Endometrium (tissue), 2 donors: ENCODE measurements around the gene SMARCA2.

Experiments
- FAIRE-seq: peaks from 2 replicates; lab custom pipeline; 2012; peaks lifted over from hg19 to GRCh38; lab: Jason Lieb, UNC
- donor health status: control.
- donor health status: control.

Gene SMARCA2

DNA sequence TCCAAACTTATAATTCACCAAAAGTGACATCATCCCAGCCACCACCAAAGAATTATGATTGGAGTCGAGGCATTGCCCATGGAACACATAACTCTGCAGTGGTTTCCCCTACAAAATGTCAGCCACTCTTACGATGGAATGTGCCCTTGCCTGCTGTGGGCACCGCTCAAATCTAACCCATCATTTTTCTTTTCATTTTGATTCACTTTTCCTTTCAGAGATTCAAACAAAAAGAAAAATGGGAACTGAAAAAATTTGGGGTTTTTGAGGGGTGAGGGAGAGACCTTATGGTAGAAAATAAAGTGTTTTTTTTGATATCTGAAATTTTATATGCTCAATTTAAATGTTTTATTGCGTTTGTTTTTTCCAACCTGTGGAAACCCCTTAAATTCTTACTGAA is 28.1 kb downstream of the SMARCA2 start:
- no peak for FAIRE-seq

DNA sequence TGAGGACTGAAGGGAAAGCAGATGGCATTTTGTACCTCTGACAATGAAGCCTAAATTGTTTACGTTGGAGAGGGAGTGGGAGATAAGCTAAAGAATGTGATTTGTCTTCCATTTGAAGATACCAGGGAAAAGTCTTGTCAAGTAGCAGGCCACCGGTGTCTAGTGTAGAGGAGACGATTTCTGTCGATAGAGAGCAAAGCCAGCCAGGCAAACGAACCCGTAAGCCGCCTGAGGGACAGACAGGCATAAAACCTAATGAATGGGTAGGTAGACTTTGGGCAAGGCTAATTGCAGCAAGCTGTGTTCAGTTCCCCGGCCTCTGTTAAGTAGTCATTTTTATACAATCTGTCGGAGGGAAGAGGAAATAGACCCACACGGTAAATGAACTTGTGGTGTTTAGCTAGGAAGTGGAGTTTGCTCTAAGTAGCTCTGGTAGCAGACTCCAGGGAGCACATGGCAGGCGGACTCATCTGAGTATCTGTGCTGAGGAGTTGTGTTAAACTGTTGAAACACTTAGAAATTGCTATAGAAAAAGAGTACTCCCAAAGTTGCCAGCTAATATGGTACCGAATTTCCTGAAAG is 28.8 kb downstream of the SMARCA2 start:
- no peak for FAIRE-seq

DNA sequence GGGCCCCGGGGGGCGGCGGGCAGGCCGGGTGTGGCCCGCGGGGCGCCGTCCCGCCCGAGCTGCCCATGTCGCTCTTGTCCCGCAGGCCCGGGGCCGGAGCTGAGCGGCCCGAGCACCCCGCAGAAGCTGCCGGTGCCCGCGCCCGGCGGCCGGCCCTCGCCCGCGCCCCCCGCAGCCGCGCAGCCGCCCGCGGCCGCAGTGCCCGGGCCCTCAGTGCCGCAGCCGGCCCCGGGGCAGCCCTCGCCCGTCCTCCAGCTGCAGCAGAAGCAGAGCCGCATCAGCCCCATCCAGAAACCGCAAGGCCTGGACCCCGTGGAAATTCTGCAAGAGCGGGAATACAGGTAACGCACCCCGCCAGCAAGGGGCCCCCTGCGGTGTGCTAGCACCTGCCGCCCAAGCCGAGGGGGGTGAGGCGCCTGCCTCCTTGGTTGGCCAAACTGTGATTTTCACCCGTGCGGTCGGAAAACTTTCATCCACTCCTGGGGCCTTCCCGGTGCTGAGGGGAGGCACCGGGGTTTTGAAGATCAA is 32.1 kb downstream of the SMARCA2 start:
- FAIRE-seq: no peak

DNA sequence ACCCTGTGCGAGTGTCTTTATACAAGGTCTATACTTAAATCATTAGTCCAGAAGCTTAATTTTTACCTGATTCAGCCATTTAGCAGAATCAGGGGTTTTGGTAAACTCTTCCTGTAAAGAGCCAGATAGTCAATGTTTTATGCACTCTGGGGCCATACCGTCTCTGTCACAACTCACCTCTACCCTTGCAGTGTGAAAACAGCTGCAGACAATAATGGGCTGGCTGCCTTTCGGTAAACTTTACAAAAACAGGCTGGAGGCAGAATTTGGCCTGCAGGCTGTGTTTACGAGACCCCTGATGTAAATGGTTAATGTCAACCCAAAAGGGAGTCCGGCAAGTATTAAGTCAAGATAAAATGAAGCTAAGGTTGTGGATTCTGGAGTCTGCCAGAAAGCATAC is 32.8 kb downstream of the SMARCA2 start:
- no peak for FAIRE-seq

DNA sequence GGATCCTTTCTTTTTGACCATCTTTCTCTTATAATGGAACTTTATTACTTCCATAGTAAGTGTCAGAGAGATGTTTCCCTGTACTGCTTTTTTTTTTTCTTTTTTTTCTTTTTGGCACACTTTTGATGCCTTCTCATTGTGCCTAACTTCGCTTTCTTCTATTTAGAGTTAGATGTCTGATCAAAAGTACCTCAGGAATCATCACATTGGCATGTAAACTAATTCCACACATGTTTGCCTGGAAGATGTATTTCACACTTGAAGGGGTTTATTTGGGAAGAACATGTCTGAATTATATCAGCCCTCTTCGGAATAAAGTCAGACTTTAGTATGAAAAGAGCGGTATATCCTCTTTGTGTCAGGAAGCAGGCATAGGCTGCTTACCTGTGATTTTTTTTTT is 35.1 kb downstream of the SMARCA2 start:
- no peak for FAIRE-seq

DNA sequence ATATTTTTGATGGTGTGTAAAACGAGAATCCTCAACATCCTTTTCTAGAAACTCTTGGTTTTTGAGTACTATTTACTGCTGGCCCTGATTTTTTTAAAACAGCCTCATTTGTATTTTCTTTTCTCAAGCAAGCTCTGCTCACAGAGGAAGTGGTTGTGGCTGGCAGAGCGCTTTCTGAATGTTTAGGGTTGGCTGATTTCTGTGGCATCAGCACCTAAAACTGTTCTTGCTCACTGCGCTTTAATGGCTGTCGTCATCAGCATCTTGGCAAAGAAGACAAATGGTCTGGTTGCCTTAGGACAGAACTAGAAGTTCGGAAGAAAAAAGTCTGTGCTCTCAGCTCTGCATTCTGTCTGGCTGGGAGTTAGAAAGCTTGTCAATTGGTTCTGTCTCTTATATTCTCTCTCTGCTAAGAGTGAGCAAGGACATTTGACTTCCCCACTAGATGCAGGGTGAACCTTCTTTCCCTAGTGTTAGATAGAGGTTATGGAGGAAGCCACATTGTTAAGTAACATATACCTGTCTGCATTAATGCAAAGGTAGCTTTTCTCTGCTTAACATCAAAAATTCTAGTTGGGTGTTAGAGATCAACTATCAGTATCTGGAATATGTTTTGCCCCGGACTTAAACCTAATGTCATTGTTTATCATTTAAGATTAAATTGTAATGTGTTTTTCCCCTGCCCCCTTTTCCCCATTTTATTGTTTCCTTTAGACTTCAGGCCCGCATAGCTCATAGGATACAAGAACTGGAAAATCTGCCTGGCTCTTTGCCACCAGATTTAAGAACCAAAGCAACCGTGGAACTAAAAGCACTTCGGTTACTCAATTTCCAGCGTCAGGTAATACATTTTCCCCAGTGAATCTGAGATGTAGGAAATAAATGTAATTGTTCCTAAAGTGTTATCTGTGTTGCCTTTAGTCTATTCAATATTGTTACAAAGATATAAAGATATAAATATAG is 39.0 kb downstream of the SMARCA2 start:
- no peak for FAIRE-seq

DNA sequence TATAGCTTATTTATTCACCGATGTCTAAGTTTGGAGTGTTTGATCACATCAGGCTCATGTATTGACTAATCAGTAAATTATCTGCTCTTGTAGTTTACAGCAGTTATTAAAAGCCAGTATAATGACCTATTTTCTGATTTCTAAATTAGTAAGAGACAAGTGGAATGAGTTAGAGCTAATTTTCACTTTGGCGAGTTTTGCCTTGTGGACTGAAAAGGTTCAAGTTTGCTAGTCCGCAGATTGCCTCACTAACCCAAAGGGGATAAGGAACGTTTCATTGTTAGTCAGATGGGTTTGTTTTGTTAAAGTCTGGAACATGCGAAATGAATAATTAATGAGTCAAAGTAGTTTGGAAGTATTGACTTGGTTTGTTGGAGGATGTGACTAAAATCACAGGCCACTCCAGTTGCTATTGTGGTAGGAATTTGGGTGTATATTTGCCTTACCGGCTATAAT is 40.1 kb downstream of the SMARCA2 start:
- no peak for FAIRE-seq

DNA sequence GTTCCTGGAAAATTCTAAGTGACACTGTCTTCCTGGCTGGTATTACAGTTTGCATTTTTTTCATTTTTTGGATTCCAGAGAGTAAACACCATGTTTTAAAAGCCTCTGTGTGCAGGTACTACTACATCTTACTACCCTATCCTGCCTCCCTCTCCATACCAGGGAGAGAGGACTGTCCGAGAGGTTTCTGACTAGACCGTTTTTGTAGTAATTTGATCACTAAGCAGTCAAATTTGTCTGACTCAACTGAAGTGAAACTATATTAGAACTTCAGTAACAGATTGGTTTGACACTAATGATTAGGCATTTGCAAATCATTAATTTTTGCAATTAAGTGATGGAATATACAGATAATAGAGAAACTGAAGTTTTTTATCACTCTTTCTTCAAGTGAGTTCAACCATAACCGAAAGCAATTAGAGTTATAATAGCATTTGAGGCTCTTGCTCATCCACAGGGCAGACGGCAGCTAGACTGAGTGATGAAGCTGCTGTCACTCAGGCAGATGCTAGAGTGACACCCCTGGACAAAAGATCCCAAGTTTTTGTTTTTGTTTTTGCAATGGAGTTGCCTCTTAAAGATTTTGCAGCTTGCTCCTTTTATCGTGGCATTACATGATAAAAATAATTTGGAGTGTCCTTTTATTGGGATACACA is 44.3 kb downstream of the SMARCA2 start:
- no peak for FAIRE-seq

DNA sequence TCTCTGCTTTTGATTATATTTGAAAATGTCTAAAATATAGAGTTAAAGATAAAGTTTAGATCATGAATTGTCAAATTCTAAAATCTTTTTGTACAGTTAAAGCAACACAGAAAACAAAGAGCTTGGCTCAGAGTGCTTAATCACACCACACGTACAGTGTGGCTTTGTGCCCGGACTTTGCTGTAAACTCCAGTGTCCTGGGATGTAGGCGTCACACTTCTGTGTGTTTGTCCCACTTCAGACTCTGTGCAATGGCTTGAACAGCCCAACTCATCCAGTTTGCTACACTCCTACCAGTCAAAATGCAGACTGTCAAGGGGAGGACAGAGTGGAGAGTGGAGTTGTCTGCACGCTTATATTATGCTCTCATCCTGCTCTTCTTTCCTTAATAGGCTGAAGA is 45.3 kb downstream of the SMARCA2 start:
- no peak for FAIRE-seq

DNA sequence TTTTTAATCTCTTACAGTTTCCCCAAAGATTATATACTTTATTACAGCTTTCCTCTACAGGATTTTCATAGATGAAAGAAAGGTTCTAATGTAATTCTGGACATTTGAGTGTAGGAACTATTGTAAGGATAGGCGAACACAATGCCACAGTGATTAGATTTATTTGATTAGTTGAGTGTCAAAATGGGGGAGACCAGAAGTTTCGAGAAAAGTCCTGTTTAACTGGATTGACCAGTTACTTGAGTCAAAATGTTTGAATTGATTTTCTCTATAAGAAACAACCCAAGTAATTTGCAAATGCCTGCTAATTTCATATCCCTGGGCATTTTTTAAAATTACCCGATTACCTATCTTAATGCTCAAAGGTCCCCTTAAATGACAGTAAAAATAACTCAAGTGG is 50.6 kb downstream of the SMARCA2 start:
- no peak for FAIRE-seq

DNA sequence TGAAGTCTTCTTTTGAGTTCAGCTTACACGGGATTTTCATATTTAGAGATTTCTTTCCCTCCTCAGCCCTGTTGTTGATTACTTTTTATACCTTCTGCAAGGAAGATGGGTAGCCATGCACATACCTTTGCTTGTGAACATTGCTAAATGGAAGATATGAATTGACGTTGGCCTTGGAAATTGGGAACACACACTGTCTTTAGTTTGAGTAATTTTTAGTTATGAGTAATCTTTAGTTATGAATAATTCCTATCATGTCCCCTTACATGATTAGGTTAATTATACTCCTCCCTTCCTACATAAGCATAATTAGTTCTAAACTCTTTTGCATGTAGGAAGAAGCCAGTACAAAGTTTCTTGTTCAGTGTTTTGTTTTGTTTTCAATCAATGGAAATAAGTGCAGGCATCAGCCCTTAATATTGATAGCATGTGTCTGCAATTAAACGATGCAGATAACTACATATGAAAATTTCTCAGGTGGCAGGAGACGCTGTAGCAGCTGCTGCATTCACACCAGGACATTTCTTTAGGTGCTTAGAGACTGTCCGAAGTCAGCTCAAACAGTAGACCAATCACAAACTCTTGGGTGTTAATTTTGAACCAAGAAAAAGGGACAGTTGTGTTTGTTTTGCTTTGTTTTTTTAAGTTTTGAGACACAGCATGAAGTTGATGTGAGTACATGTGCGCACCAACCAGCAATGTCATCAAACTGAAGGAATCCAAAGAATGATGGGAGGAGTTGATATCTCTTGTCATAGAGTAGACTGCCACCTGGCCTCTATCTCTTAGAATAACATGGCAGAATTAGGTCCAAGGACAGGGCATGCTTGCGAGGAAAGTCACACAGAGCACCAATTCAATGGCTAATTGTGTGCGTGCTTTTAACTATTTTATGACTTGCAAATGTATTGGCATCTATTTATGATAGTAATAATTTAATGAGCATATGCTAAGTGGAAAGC is 51.4 kb downstream of the SMARCA2 start:
- no peak for FAIRE-seq

DNA sequence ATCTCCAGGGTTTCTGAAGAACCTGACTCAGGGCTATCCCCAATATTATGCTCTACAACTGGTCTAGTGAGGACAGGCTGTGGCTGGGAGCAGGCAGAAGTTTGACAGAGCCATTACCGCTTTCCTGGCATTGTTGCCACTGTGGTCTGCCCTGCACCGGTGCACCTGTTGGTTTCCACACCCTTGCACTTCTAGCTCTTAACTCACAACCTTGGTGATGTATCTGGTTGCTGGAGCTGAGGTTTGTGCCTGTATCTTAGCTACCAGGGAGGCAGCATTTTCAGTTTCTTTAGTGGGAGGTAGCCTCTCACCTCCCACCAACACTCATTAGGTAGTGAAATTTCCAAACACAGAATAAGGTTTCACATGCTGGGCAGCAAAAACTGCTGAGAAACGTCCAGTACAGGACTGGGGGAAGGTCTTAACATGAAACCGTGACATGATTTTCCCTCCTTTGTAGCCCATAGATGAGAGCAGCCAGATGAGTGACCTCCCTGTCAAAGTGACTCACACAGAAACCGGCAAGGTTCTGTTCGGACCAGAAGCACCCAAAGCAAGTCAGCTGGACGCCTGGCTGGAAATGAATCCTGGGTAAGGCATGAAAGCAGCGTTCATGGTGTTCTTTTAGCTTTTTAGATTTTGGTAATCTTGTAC is 57.7 kb downstream of the SMARCA2 start:
- FAIRE-seq: no peak

DNA sequence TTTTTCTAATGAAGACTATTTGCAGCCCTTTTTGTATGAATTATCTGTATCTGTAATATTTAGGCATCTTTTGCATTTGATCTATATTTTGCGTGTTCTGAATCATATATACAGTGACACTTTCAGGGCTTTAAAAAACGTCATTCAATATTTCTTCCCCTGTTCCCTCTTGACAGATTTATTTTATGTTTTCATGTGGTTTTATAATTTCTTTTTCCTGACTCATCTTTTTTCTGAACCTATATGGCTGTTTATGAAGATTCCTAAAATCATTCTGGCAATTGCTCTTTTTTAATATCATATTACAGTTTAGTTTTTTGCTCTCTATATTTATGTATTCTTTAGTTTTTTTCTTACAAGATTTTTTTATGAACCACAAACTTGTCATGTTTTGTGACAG is 67.6 kb downstream of the SMARCA2 start:
- no peak for FAIRE-seq

DNA sequence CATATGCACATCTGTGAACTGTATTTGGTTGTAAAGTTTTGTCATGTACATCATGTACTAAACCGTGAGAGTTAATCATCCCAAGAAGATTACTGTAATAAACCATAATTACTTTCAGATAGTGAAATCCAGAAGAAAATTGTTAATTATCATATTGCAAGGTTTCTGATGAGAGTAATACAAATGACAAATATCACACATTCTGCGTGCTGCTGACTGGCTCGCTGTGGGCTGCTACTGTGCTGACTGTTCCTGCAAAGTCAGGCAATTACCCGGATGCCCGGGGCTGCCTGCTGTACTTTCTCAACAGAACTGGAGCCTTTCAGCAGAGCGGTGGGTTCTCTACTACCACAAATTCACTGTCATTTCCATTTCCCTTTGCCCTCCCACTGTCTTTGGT is 68.3 kb downstream of the SMARCA2 start:
- FAIRE-seq: no peak

DNA sequence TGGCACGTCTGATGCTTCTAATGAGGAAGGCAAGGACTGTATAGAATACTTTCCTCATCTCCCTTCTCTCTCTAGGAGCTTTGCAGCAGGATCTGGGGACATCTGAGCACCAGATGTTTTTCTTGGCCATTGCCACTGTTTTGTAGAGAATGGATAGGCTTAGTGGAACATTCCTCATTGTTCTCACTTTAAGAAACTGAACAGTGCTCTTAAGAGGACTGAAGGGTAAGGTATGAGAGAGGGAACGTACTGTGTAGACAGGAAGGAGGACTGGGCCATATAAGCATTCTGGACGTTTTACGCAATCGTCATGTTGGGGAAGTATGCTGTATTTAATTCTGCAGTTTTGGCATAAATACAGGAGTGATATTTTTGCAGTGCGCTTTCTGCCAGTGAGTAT is 70.6 kb downstream of the SMARCA2 start:
- FAIRE-seq: peak; percentile 89

DNA sequence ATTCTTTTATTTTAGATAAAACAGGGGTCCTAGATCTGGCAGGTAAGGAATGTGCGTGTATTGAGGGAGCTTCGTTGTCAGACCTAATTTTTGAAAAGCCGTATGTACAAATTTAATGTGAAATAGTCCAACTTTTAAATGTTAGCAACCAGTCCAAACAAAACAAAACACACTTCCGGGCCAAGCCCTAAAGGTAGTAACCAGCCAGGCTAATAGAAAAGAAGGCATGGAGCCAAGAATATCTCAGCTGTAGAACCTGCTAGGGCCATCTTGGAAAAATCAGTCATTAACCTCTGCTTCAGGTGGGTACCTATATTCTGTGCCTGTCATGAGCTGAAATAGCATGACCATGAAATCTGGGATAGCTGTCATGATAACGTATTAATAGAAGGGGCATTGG is 71.0 kb downstream of the SMARCA2 start:
- FAIRE-seq: no peak

DNA sequence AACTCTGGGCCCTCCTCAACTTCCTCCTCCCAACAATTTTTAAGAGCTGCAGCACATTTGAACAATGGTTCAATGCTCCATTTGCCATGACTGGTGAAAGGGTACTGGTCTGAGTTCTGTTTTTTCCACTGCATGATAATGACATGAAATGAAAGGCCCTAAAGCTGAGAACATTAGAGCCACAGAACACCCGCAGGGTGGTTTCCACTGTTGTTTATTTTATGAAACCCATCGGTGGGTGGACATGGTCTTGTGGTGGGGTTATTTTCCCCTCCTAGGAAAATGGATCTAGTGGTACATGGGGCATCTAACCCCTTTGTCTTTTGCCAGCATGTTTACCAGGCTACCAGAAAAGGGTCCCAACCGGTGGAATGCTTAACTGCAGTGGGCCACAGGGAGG is 71.8 kb downstream of the SMARCA2 start:
- no peak for FAIRE-seq

DNA sequence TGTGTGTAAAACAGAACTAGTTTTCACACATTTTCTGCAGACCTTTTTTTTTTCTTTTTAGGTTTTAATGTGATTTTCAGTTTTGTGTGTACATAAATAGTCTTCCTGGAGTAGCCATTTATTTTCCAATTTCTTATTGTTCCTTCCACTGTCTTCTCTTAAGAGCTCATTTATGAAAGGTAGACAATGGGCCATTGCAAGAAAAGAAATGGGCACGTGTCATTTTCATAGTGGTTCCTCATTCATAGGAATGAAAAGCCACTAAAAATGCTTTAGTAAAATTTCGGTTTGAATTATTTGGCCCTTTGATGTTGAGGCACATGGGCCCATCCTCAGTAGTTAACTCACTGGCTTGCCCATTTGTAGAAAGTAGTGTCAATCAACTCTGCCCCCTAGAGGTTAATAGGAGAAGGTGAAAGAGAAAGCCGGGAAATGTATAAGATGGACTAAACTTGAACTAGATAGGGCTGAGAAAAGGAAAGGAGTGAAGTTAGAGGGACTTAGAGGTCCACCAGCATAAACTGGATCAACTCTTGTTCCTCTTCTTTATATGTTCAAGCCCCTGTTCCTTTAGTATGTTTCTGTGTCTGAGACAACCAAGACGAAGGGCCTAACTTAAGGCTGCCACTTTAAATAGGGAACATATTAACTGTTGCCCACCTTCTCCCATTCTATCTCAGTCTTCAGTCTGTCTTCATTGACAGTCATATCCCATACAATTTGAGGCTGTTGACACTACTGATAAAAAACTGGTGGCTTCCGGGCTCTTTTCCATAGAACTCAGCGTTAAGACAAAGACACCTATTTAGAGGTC is 72.6 kb downstream of the SMARCA2 start:
- no peak for FAIRE-seq

DNA sequence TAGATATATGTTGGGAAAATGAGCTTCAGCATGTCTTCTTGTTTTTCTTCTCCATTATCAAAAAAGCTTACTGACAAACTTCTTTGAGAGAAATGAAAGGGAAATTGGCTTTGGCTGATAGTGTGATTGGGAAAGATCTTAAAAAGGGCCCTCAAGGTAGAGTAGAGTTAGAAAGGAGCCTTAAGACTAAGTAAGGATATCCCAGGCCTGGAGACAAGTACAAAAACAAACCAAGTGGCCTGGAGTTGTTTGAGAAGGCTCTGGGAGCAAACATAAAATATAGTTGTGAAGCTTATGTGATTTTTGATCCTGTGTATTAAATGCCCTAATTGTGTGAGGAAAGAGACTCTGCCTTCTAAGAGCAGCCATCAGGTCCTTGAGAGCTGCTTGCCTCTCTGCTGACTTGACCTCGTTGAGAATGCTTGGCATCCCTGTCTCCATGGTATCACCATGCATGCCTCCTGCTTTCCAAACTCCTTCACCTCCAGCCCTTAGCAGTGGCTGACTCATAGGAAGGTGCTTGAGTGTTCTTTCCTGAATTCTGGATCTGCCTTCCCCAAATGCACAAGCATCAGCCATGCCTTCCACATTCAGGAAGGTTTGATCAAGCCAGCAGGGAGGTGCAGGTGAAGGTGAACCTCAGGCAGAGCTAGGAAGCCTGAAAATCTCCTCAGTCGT is 78.9 kb downstream of the SMARCA2 start:
- FAIRE-seq: no peak
